Activated naive CD4-positive, alpha-beta T cell treated with Interleukin-2 at 50 U/mL for 16 hours (primary cell): ENCODE measurements around the gene STPG1.
"Not testable (repeated sequence)": the region's sequence is repeated elsewhere in the genome, so short reads cannot be mapped to it uniquely, and the experiment has no call there.

Experiments
- DNase-seq: peaks from one replicate; pipeline ENCODE4 v3.0.0-alpha.2; 2020

STPG1 gene

GRCh38 chr1:24413350-24414163 lies at the start of gene STPG1:
Gene STPG1 (minus strand): TSS chr1:24413782. CDS start chr1:24401388, 12,394 bp downstream.
- peak; percentile 78 for DNase-seq

GRCh38 chr1:24462128-24462527 lies 48.5 kb upstream of the STPG1 start:
- DNase-seq, result not testable (repeated sequence)

GRCh38 chr1:24459551-24460266 lies 46.1 kb upstream of the STPG1 start:
- DNase-seq, result no peak

GRCh38 chr1:24457866-24458265 lies 44.3 kb upstream of the STPG1 start:
- DNase-seq, result no peak

GRCh38 chr1:24455272-24455671 lies 41.7 kb upstream of the STPG1 start:
- DNase-seq, result no peak

- DNase-seq, result no peak
Observed at GRCh38 chr1:24454673-24455072, 41.1 kb upstream of the STPG1 start.

GRCh38 chr1:24452922-24453485 lies 39.4 kb upstream of the STPG1 start:
- no peak for DNase-seq

- no peak for DNase-seq
Observed at GRCh38 chr1:24451746-24452145, 38.2 kb upstream of the STPG1 start.

- DNase-seq, result no peak
Observed at GRCh38 chr1:24450857-24451397, 37.3 kb upstream of the STPG1 start.

- no peak for DNase-seq
Observed at GRCh38 chr1:24450316-24450715, 36.7 kb upstream of the STPG1 start.

GRCh38 chr1:24446446-24446845 lies 32.9 kb upstream of the STPG1 start:
- DNase-seq, result not testable (repeated sequence)

GRCh38 chr1:24443241-24443656 lies 29.7 kb upstream of the STPG1 start:
- no peak for DNase-seq

- no peak for DNase-seq
Observed at GRCh38 chr1:24442764-24443163, 29.2 kb upstream of the STPG1 start.

GRCh38 chr1:24441996-24442668 lies 28.6 kb upstream of the STPG1 start:
- no peak for DNase-seq

- DNase-seq, result no peak
Observed at GRCh38 chr1:24441480-24441879, 27.9 kb upstream of the STPG1 start.

GRCh38 chr1:24440436-24440835 lies 26.9 kb upstream of the STPG1 start:
- DNase-seq, result no peak

GRCh38 chr1:24438423-24438901 lies 24.9 kb upstream of the STPG1 start:
- DNase-seq, result no peak

- DNase-seq, result no peak
Observed at GRCh38 chr1:24437631-24438396, 24.2 kb upstream of the STPG1 start.

GRCh38 chr1:24435782-24436365 lies 22.3 kb upstream of the STPG1 start:
- DNase-seq, result no peak

GRCh38 chr1:24427545-24427862 lies 13.9 kb upstream of the STPG1 start:
- DNase-seq, result no peak

GRCh38 chr1:24426744-24427544 lies 13.4 kb upstream of the STPG1 start:
- DNase-seq, result no peak
